H1 (cell line): ENCODE data around the gene ASCC1. TPM values are rescaled to one million over a fixed set of nuclear protein-coding genes. Genes with fewer than 3 reads are reported as not detected.

Experiments used
- CTCF ChIA-PET: fragments of 300-600 bp; sonication (Branson Sonifier 250); formaldehyde crosslinking; loops from one replicate; lab custom pipeline; 2021; ENCODE audit not compliant: partially characterized antibody; lab: Charles Lee
- POLR2A ChIA-PET: fragments of 300-600 bp; sonication (Branson Sonifier 250); formaldehyde crosslinking; loops from one replicate; lab custom pipeline; 2021; ENCODE audit warnings: inconsistent platforms; ENCODE audit not compliant: partially characterized antibody; lab: Charles Lee
- DNase-seq, 2 experiments: peaks; one replicate each; pipeline versions ENCODE4 v3.0.0 to v3.0.0-alpha.2; 2010 to 2022; ENCODE audit warnings: low spot score in 2 of 2, low read depth in 1 of 2, mixed read lengths in 1 of 2
- FAIRE-seq: peaks from 2 replicates; lab custom pipeline; 2011; peaks lifted over from hg19 to GRCh38; lab: Jason Lieb, UNC
- H2AFZ ChIP-seq: 2 replicates; pipeline ENCODE4 v1.8.1; 2012; ENCODE audit warnings: low read length, inconsistent platforms
- H2AK5ac ChIP-seq: 2 replicates; pipeline ENCODE4 v1.6.1; 2013; ENCODE audit warnings: low read depth, low read length
- H2BK120ac ChIP-seq: replicated peaks from 2 replicates; pipeline ENCODE3; 2013; ENCODE audit warnings: low read depth, low read length, inconsistent platforms
- H2BK12ac ChIP-seq: 2 replicates; pipeline ENCODE4 v1.6.1; 2013; ENCODE audit warnings: low read depth, low read length
- H2BK15ac ChIP-seq: 2 replicates; pipeline ENCODE4 v1.6.1; 2013; ENCODE audit warnings: low read length
- H2BK20ac ChIP-seq: 2 replicates; pipeline ENCODE4 v1.6.1; 2013; ENCODE audit warnings: low read length
- H2BK5ac ChIP-seq: 2 replicates; pipeline ENCODE4 v1.6.1; 2013; ENCODE audit warnings: low read depth, low read length
- H3K14ac ChIP-seq: 2 replicates; pipeline ENCODE4 v1.6.1; 2013; ENCODE audit warnings: inconsistent platforms; ENCODE audit not compliant: insufficient read length
- H3K18ac ChIP-seq: 2 replicates; pipeline ENCODE4 v1.6.1; 2013; ENCODE audit warnings: low read length; ENCODE audit errors: extremely low read depth
- H3K23ac ChIP-seq: 2 replicates; pipeline ENCODE4 v1.6.1; 2013; ENCODE audit warnings: inconsistent platforms; ENCODE audit not compliant: insufficient read length
- H3K23me2 ChIP-seq: 2 replicates; pipeline ENCODE4 v1.6.1; 2013; ENCODE audit warnings: low read depth, low read length
- H3K27ac ChIP-seq: 2 replicates; pipeline ENCODE4 v1.6.1; 2011; ENCODE audit warnings: low read depth, low read length, inconsistent platforms
- H3K27me3 ChIP-seq, 4 experiments: replicated peaks in 1 of 4; 1 replicate in 1 of 4; 2 replicates in 3 of 4; pipeline versions ENCODE4 v1.6.1 to v1.8.1; 2011 to 2013; ENCODE audit warnings: low read length in 3 of 4, mild to moderate bottlenecking in 3 of 4, inconsistent platforms in 2 of 4, mixed read lengths in 2 of 4, moderate library complexity in 1 of 4; ENCODE audit not compliant: control insufficient read depth in 3 of 4, insufficient read depth in 3 of 4; ENCODE audit errors: extremely low read depth in 1 of 4
- H3K36me3 ChIP-seq, 4 experiments: 2 replicates each; pipeline versions ENCODE4 v1.6.1 to v1.8.1; 2011 to 2013; ENCODE audit warnings: mild to moderate bottlenecking in 4 of 4, low read length in 3 of 4, moderate library complexity in 2 of 4, control low read depth in 1 of 4, inconsistent platforms in 1 of 4; ENCODE audit not compliant: insufficient read depth in 4 of 4, control insufficient read depth in 2 of 4
- H3K4ac ChIP-seq: replicated peaks from 2 replicates; pipeline ENCODE3; 2013; ENCODE audit warnings: low read length, low read depth, mixed read lengths, inconsistent platforms; ENCODE audit not compliant: insufficient read length
- H3K4me1 ChIP-seq, 4 experiments: replicated peaks in 1 of 4; 1 replicate in 1 of 4; 2 replicates in 3 of 4; pipeline versions ENCODE4 v1.6.1 to v1.8.1; 2011 to 2013; ENCODE audit warnings: low read length in 3 of 4, inconsistent platforms in 2 of 4, mixed read lengths in 1 of 4; ENCODE audit not compliant: insufficient read depth in 4 of 4, control insufficient read depth in 3 of 4
- H3K4me2 ChIP-seq, 2 experiments: 2 replicates each; pipeline versions ENCODE4 v1.6.1 to v1.8.1; 2011 to 2013; ENCODE audit warnings: low read depth in 2 of 2, low read length in 2 of 2, control low read depth in 1 of 2, inconsistent platforms in 1 of 2, mild to moderate bottlenecking in 1 of 2; ENCODE audit not compliant: insufficient read depth in 1 of 2
- H3K4me3 ChIP-seq, 4 experiments: fragments of 200-600, 300-600 bp in 1 of 4; sonication (generic), shearing (Covaris generic), sonication (Bioruptor Twin) in 1 of 4; 2 replicates each; pipeline versions ENCODE4 v1.5.1 to v1.8.1; 2011 to 2016; ENCODE audit warnings: low read length in 4 of 4, low read depth in 3 of 4, control low read depth in 2 of 4, inconsistent platforms in 2 of 4, mild to moderate bottlenecking in 2 of 4, mixed read lengths in 1 of 4, moderate library complexity in 1 of 4; ENCODE audit not compliant: insufficient read depth in 2 of 4; ENCODE audit errors: extremely low read depth in 1 of 4
- H3K56ac ChIP-seq: replicated peaks from 2 replicates; pipeline ENCODE3; 2013; ENCODE audit warnings: low read depth, mild to moderate bottlenecking, mixed read lengths, low read length, inconsistent platforms; ENCODE audit not compliant: insufficient read length
- H3K79me1 ChIP-seq: 2 replicates; pipeline ENCODE4 v1.6.1; 2013; ENCODE audit warnings: low read depth, low read length, control low read depth
- H3K79me2 ChIP-seq, 2 experiments: 2 replicates each; pipeline versions ENCODE4 v1.6.1 to v1.8.1; 2012 to 2013; ENCODE audit warnings: low read length in 2 of 2, mild to moderate bottlenecking in 2 of 2, inconsistent platforms in 1 of 2; ENCODE audit not compliant: insufficient read depth in 2 of 2, control insufficient read depth in 1 of 2
- H3K9ac ChIP-seq, 4 experiments: replicated peaks in 1 of 4; 1 replicate in 1 of 4; 2 replicates in 3 of 4; pipeline versions ENCODE4 v1.6.1 to v1.8.1; 2011 to 2013; ENCODE audit warnings: low read depth in 3 of 4, low read length in 3 of 4, control low read depth in 2 of 4, mild to moderate bottlenecking in 2 of 4, moderate library complexity in 2 of 4, inconsistent platforms in 1 of 4; ENCODE audit errors: extremely low read depth in 1 of 4
- H3K9me3 ChIP-seq, 2 experiments: 2 replicates each; pipeline versions ENCODE4 v1.6.1 to v1.8.1; 2012 to 2013; ENCODE audit warnings: mild to moderate bottlenecking in 2 of 2, moderate library complexity in 2 of 2, control low read depth in 1 of 2, inconsistent platforms in 1 of 2, low read depth in 1 of 2, low read length in 1 of 2, mixed read lengths in 1 of 2; ENCODE audit not compliant: insufficient read depth in 2 of 2
- H4K20me1 ChIP-seq, 2 experiments: replicated peaks in 1 of 2; 2 replicates each; pipeline versions ENCODE3 to v1.8.1; 2011 to 2013; ENCODE audit warnings: inconsistent platforms in 2 of 2, low read length in 2 of 2, mild to moderate bottlenecking in 1 of 2; ENCODE audit not compliant: insufficient read depth in 2 of 2, control insufficient read depth in 1 of 2
- H4K5ac ChIP-seq: 2 replicates; pipeline ENCODE4 v1.6.1; 2013; ENCODE audit warnings: low read length, low read depth, mixed read lengths, inconsistent platforms; ENCODE audit not compliant: insufficient read length
- H4K8ac ChIP-seq: 2 replicates; pipeline ENCODE4 v1.8.0; 2013; ENCODE audit warnings: mild to moderate bottlenecking, moderate library complexity, low read length, inconsistent platforms; ENCODE audit not compliant: insufficient read depth; ENCODE audit errors: extremely low read depth
- H4K91ac ChIP-seq: replicated peaks from 2 replicates; pipeline ENCODE3; 2013; ENCODE audit warnings: low read length, mixed read lengths, inconsistent platforms; ENCODE audit not compliant: insufficient read length
- BRCA1 ChIP-seq: IDR thresholded peaks from 2 replicates; pipeline ENCODE4 v1.6.1; 2012; ENCODE audit warnings: low read depth, low read length, improper control_type of control experiment
- EGR1 ChIP-seq: IDR thresholded peaks from 2 replicates; pipeline ENCODE4 v1.6.1; 2011; ENCODE audit warnings: low read depth, low read length, borderline replicate concordance
- POLR2A ChIP-seq, 2 experiments: IDR thresholded peaks; 1 replicate in 1 of 2; 2 replicates in 1 of 2; pipeline ENCODE4 v1.6.1; 2011; ENCODE audit warnings: low read depth in 2 of 2, low read length in 2 of 2, mild to moderate bottlenecking in 2 of 2; ENCODE audit errors: control extremely low read depth in 1 of 2
- SP4 ChIP-seq: IDR thresholded peaks from 2 replicates; pipeline ENCODE4 v1.6.1; 2012; ENCODE audit warnings: low read length, inconsistent platforms
- WGBS, 2 experiments: shearing (Covaris generic) in 1 of 2; methylation state at CpG; one replicate each; pipeline versions ENCODE4 v1.1.6 to v1.1.7; 2013 to 2015; ENCODE audit warnings: low lambda C conversion rate in 2 of 2, mixed read lengths in 2 of 2, inconsistent platforms in 1 of 2, low coverage in 1 of 2, missing lambda C conversion rate in 1 of 2; ENCODE audit not compliant: insufficient replicate concordance in 2 of 2, insufficient coverage in 1 of 2, insufficient read length in 1 of 2; ENCODE audit errors: extremely low coverage in 1 of 2, missing lambda C conversion rate in 1 of 2; 5-methylcytosine and 5-hydroxymethylcytosine counted together
- polyA plus RNA-seq, 7 experiments: library from polyadenylated mRNA; depleted of rRNA in 3 of 7; stranded (reverse) in 5 of 7; unstranded in 2 of 7; fragments of >200 nt in 5 of 7; fragments of 200-250 nt in 2 of 7; gene quantifications; 1 replicate in 5 of 7; 2 replicates in 1 of 7; 4 replicates in 1 of 7; pipeline versions ENCODE4 v1.2.1 to v1.2.3, GENCODE V29; 2011 to 2013; ENCODE audit warnings: missing spikeins in 2 of 7, mixed read lengths in 2 of 7
- total RNA-seq: library from RNA; stranded (reverse); fragmentation: NEBNext Ultra II Directional; extraction: Animal tissue kit (Norgen Biotek cat#: 25700); gene quantifications from 2 replicates; pipeline ENCODE4 v1.2.1, GENCODE V29; 2021

The ASCC1 gene
- total and polyA plus RNA-seq, 2 of the 8 experiments (the other 6 are each of a cell fraction or from before 2014, with no cell fraction given): 25.6 to 35.8 TPM

- H2BK120ac ChIP-seq: no peak overlapping the region
- no peak overlapping the region for H4K5ac ChIP-seq
- H3K4me1 ChIP-seq: peaks cover 12 to 29% (median 26%) of the 10 kb centered on the region in 4 experiments
- no peak overlapping the region for H2BK5ac ChIP-seq
- H2AK5ac ChIP-seq: no peak overlapping the region
- H3K9ac ChIP-seq: no peak overlapping the region
- no peak overlapping the region for H3K23ac ChIP-seq
- H4K8ac ChIP-seq: no peak overlapping the region
- H2BK20ac ChIP-seq: peak overlapping the region; percentile 72; the same call in 1 of the 2 replicates
- no peak overlapping the region for H3K4me2 ChIP-seq
- peaks cover 4% of the 10 kb centered on the region; the same call in 1 of the 2 replicates for H3K23me2 ChIP-seq
- H3K79me2 ChIP-seq: no peaks in the 10 kb centered on the region
- H3K56ac ChIP-seq: no peak overlapping the region
- no peak for DNase-seq
- H3K14ac ChIP-seq: no peak overlapping the region
- H4K20me1 ChIP-seq: no peaks in the 10 kb centered on the region
- H2AFZ ChIP-seq: no peak overlapping the region
- 84% methylated on average over 8 of the region's 8 CpGs; no CpG with 5 or more reads in 1 of the 2 experiments for WGBS, 2 experiments
- no peak overlapping the region for H4K91ac ChIP-seq
- no peak for FAIRE-seq
- H3K18ac ChIP-seq: no peak overlapping the region
- no peaks in the 10 kb centered on the region for H3K27me3 ChIP-seq
- H3K36me3 ChIP-seq: no peaks in the 10 kb centered on the region
- no peaks in the 10 kb centered on the region for H3K9me3 ChIP-seq
- no peaks in the 10 kb centered on the region for H3K79me1 ChIP-seq
- ChIA-PET CTCF (interaction anchor here (0.8 to 4.4 kb wide), 7 partner anchors 16 to 80 kb away, joined by 3 to 25 read pairs (median 5); partner anchors contain the start of gene DDIT4), POLR2A (interaction anchor here (1.3 to 24.2 kb wide), 5 partner anchors 9 to 73 kb away, joined by 4 to 673 read pairs (median 16); partner anchors contain the start of gene DDIT4)
- H3K4ac ChIP-seq: no peak overlapping the region
- H2BK12ac ChIP-seq: peak overlapping the region; percentile 75
- no peak for TF ChIP-seq EGR1
- no peak for TF ChIP-seq SP4
- no peak for TF ChIP-seq BRCA1
- no peak for TF ChIP-seq POLR2A (IDR thresholded peaks at IDR 0.05; ENCODE audit: control extremely low read depth in 1 of 2, low read depth in 2 of 2, low read length in 2 of 2)
- H2BK15ac ChIP-seq: no peak overlapping the region
- no peak overlapping the region for H3K27ac ChIP-seq
- H3K4me3 ChIP-seq: no peak overlapping the region
Observed at GRCh38 chr10:72257051-72257892, 41.2 kb upstream of the ASCC1 start.
